ENCODE measurements around the gene IVD. TPM values are rescaled to one million over a fixed set of nuclear protein-coding genes. Genes with fewer than 3 reads are reported as not detected.

The IVD gene
- total and polyA plus RNA-seq, 2 of the 8 experiments (the other 6 are each of a cell fraction or from before 2014, with no cell fraction given): 55.2 to 78.8 TPM

DNA sequence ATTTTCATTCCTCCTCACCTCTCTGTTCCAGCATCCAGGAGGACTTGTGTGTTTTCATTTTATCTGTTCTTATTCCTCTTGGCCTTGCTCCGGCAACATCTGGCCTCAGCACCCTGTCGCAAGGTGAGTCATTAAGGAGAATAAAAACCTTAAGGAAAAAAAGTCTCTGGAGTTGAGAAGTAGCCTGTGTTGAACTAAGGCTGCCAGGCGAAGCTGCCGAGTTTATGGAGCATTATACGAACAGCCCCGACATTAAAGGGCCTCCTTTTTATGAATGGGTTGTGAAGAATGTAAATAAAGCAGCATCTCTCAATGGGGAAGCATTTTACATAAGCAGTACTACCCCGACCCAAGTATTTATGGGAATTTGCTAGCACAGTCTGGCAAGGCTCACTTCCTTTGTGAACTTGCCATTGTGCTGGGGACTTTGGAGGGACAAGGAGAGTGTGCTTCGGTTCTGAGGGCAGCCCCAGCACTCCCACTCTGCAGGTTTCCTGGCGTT is 39.9 kb downstream of the IVD start (continued):
- no peak for TF ChIP-seq CHD7 (IDR thresholded peaks at IDR 0.05; ENCODE audit: insufficient replicate concordance, low read length)
- TF ChIP-seq CREB1 (IDR thresholded peaks at IDR 0.05): no peak
- no peak for TF ChIP-seq CHD2 (IDR thresholded peaks at IDR 0.05; ENCODE audit: low read length)
- TF ChIP-seq CTCF (IDR thresholded peaks at IDR 0.05; ENCODE audit: control extremely low read depth in 1 of 3, insufficient read depth in 1 of 3, low read depth in 1 of 3, low read length in 3 of 3): no peak
- no peak for TF ChIP-seq PHF8 (conservative IDR thresholded peaks at IDR 0.05; ENCODE audit: low read depth, low read length)
- TF ChIP-seq JUN (IDR thresholded peaks at IDR 0.05; ENCODE audit: low read depth, low read length): no peak
- TF ChIP-seq ZNF274 (IDR thresholded peaks at IDR 0.05; ENCODE audit: borderline replicate concordance, extremely low read depth, low read length): no peak
- TF ChIP-seq SIRT6 (IDR thresholded peaks at IDR 0.05; ENCODE audit: low read length): no peak
- no peak for TF ChIP-seq NANOG (IDR thresholded peaks at IDR 0.05; ENCODE audit: insufficient read depth, low read depth, low read length, poor library complexity, severe bottlenecking)
- TF ChIP-seq POLR2A (IDR thresholded peaks at IDR 0.05; ENCODE audit: control extremely low read depth in 1 of 2, low read depth in 2 of 2, low read length in 2 of 2): no peak
